Muscle layer of colon (tissue), 2 donors: ENCODE data around the gene TPSG1.
"Not testable (repeated sequence)": the region's sequence is repeated elsewhere in the genome, so short reads cannot be mapped to it uniquely, and the experiment has no call there.

Experiments
- H3K27ac ChIP-seq: one replicate; pipeline ENCODE4 v1.7.0; 2013; ENCODE audit warnings: low read depth, mild to moderate bottlenecking, low read length, moderate library complexity
- H3K27me3 ChIP-seq, 2 donors: one replicate each; pipeline ENCODE4 v1.7.0; 2013; ENCODE audit warnings: low read length in 2 of 2, mild to moderate bottlenecking in 2 of 2; ENCODE audit not compliant: insufficient read depth in 2 of 2, control insufficient read depth in 1 of 2
- H3K36me3 ChIP-seq: one replicate; pipeline ENCODE4 v1.7.0; 2013; ENCODE audit warnings: mild to moderate bottlenecking, low read length; ENCODE audit not compliant: insufficient read depth
- H3K4me1 ChIP-seq: one replicate; pipeline ENCODE4 v1.7.0; 2013; ENCODE audit warnings: mild to moderate bottlenecking, low read length; ENCODE audit not compliant: insufficient read depth
- H3K4me3 ChIP-seq, 2 donors: one replicate each; pipeline ENCODE4 v1.7.0; 2013; ENCODE audit warnings: low read length in 2 of 2, low read depth in 1 of 2, mild to moderate bottlenecking in 1 of 2, moderate library complexity in 1 of 2
- H3K9ac ChIP-seq: one replicate; pipeline ENCODE4 v1.7.0; 2013; ENCODE audit warnings: low read length
- H3K9me3 ChIP-seq: one replicate; pipeline ENCODE4 v1.7.0; 2013; ENCODE audit warnings: mild to moderate bottlenecking, low read length
- donor health status: abdominal sarcoma.
- donor health status: Adenocarcinoma of cecum.

The TPSG1 gene

DNA sequence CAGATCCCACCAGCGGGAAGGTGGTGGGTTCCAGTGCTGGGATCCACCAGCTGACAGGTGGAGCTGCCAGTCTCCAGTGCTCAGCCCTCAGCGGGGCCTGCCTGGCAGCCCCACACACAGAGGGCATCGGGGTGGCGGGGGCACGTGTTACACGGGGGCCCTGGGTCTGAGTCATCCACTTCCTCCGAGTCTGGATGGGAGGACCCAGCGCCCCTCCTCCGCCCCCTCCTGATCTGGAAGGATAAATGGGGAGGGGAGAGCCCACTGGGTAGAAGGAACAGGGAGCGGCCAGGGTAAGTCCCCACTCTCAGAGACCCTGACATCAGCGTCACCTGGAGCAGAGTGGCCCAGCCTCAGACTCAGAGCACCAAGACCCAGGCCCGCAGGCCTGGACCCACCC is 15.4 kb upstream of the TPSG1 start, which contains the start of gene TPSAB1:
TPSAB1 (plus strand) TSS at position 270 of the 400 bp plus-strand sequence. CDS start 234 bp downstream, outside the sequence.
- not testable (repeated sequence) for H3K4me1 ChIP-seq, H3K4me3 ChIP-seq, H3K27ac ChIP-seq, H3K9me3 ChIP-seq, H3K9ac ChIP-seq, H3K27me3 ChIP-seq, H3K36me3 ChIP-seq

- not testable (repeated sequence) for H3K9ac ChIP-seq, H3K36me3 ChIP-seq, H3K9me3 ChIP-seq, H3K27ac ChIP-seq, H3K4me3 ChIP-seq, H3K4me1 ChIP-seq, H3K27me3 ChIP-seq
These were observed 14.5 kb upstream of the TPSG1 start for GRCh38 chr16:1239575-1239974.

DNA sequence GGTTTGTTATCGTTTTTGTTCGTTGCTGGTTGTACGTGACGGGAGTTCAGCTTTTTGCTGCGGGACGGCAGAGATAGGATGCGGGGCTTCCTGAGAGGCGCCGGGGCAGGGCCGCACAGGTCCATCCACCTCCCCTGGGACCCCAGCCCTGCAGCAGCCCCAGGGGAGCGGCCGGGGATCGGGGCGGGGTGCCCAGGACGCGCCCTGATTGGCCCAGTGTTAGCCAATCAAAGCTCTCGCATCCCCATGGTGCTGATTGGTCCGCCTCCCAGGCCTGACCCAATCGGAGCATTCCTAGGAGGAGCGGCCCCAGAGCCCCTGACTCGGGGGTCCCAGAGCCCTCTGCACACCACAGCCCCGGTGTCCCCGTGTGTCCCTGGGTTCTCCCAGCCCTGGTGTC is 13.8 kb upstream of the TPSG1 start:
- H3K36me3 ChIP-seq, H3K27me3 ChIP-seq, H3K4me1 ChIP-seq, H3K9me3 ChIP-seq, H3K9ac ChIP-seq, H3K4me3 ChIP-seq, H3K27ac ChIP-seq: not testable (repeated sequence)

DNA sequence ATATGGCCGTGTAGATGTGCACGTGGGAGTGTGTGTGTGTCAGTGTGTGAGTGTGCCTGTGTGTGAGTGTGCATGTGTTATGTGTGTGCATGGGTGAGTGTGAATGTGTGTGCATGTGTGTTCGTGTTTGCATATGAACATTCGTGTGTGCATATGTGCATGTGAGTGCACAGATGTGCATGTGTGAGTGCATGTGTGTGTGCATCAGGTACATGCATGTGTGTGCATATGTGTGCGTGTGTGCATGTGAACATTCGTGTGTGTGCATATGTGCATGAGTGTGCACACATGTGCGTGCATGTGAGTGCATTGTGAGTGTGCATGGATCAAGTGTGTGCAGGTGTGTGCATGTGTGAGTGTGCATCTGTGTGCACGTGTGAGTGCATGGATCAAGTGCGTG is 12.9 kb upstream of the TPSG1 start:
- no peaks in the 10 kb centered on the region for H3K9me3 ChIP-seq
- H3K27me3 ChIP-seq: no peaks in the 10 kb centered on the region
- H3K4me3 ChIP-seq: no peak overlapping the region
- H3K36me3 ChIP-seq: no peaks in the 10 kb centered on the region
- H3K27ac ChIP-seq: no peak overlapping the region
- H3K9ac ChIP-seq: no peak overlapping the region
- no peaks in the 10 kb centered on the region for H3K4me1 ChIP-seq

GRCh38 chr16:1236659-1237058 is 11.6 kb upstream of the TPSG1 start:
- not testable (repeated sequence) for H3K4me1 ChIP-seq, H3K27ac ChIP-seq, H3K36me3 ChIP-seq, H3K27me3 ChIP-seq, H3K9me3 ChIP-seq, H3K4me3 ChIP-seq, H3K9ac ChIP-seq

DNA sequence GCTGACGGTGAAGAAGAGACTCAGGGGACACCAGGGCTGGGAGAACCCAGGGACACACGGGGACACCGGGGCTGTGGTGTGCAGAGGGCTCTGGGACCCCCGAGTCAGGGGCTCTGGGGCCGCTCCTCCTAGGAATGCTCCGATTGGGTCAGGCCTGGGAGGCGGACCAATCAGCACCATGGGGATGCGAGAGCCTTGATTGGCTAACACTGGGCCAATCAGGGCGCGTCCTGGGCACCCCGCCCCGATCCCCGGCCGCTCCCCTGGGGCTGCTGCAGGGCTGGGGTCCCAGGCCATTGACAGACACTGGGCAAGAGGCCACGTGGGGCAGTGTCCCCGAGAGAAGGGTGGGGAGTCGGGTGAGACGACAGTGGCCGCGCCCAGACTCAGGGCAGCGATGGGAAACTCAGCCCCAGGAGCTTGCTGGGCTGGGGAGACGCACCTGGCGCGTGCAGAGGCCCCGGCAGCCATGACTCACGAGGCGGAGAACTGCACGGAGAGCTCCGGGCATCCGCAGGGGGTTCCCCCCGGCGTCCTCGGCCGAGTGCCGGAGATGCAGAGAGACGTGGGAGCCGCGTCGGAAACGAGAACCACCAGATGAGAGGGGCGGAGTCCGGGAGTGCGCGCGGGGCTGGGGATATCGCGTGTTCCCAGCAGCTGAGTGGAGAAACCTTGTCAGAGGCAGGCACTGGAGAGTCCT is 7.1 kb upstream of the TPSG1 start:
- not testable (repeated sequence) for H3K4me1 ChIP-seq, H3K9ac ChIP-seq, H3K27me3 ChIP-seq, H3K9me3 ChIP-seq, H3K27ac ChIP-seq, H3K4me3 ChIP-seq, H3K36me3 ChIP-seq

DNA sequence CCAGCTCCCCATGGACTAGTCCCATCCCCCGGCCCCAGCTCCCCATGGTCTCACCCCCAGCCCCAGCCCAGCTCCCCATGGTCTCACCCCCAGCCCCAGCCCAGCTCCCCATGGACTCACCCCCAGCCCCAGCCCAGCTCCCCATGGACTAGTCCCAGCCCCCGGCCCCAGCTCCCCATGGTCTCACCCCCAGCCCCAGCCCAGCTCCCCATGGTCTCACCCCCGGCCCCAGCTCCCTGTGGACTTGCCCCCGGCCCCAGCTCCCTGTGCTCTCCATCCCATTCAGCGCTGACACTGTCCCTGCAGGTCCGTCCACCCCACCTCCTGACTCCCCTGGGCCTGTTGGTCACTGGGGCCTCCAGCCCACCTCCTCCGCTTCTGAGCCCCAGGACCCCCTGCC is 6.2 kb upstream of the TPSG1 start:
- H3K27me3 ChIP-seq, H3K36me3 ChIP-seq, H3K9me3 ChIP-seq, H3K9ac ChIP-seq, H3K4me1 ChIP-seq, H3K4me3 ChIP-seq, H3K27ac ChIP-seq: not testable (repeated sequence)

DNA sequence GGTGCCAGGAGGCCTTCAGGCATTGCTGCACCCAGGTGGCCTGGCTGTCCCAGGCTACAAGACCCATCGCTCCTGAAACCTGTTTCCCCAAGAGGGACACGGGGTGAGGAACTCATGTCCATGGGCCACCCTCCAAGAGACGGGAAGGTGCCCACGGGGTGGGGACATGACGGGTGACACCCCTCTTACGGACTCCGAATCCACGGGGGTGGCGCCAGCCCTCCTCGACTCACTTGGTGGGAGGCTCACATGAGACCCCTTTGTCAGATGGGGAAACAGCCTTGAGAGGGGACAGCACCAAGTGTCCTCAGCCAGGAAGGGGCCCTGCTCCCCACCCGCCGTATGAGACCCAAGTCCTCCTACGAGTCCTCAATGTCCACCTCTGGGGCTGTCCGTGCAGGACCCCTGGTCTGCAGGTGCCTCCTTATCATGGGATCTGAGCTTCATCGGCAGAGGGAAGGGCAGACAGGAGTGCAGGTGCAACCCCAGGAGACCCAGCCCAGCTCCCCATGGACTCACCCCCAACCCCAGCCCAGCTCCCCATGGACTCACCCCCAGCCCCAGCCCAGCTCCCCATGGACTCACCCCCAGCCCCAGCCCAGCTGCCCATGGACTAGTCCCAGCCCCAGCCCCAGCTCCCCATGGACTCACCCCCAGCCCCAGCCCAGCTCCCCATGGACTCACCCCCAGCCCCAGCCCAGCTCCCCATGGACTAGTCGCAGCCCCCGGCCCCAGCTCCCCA is 5.6 kb upstream of the TPSG1 start:
- H3K9ac ChIP-seq, H3K27me3 ChIP-seq, H3K4me1 ChIP-seq, H3K27ac ChIP-seq, H3K9me3 ChIP-seq, H3K4me3 ChIP-seq, H3K36me3 ChIP-seq: not testable (repeated sequence)

- H3K4me1 ChIP-seq, H3K27ac ChIP-seq, H3K9me3 ChIP-seq, H3K27me3 ChIP-seq, H3K9ac ChIP-seq, H3K36me3 ChIP-seq, H3K4me3 ChIP-seq: not testable (repeated sequence)
These were observed 5.0 kb upstream of the TPSG1 start, which contains the start of gene TPSB2 for GRCh38 chr16:1230084-1230470. TSS of gene TPSB2 (minus strand) at chr16:1230184. CDS start at chr16:1229951, 233 bp downstream.

GRCh38 chr16:1229476-1229875 is 4.4 kb upstream of the TPSG1 start:
- H3K27ac ChIP-seq, H3K36me3 ChIP-seq, H3K9me3 ChIP-seq, H3K4me1 ChIP-seq, H3K9ac ChIP-seq, H3K4me3 ChIP-seq, H3K27me3 ChIP-seq: not testable (repeated sequence)

GRCh38 chr16:1228227-1228626 is 3.2 kb upstream of the TPSG1 start:
- H3K9ac ChIP-seq, H3K27ac ChIP-seq, H3K4me1 ChIP-seq, H3K4me3 ChIP-seq, H3K9me3 ChIP-seq, H3K36me3 ChIP-seq, H3K27me3 ChIP-seq: not testable (repeated sequence)

DNA sequence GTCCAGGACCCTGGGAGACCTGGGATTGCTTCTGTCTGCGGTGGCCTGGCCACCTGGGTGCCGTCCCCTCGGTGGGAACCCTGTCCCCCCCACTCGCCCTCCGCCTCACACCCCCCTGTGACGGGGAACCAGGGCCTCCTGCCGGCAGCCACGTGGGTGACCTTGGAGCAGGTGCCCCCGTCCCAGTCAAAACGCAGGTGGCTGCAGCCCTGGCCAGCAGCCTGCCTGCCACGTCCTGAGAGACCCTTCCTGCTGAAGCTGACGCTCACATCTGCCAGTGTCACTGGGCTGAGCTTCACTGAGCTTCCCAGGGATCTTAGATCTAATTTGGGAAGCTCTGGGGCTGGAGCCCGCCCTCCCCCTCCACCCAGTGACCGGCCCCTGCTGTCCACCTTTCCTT is 1.6 kb upstream of the TPSG1 start:
- H3K9me3 ChIP-seq, H3K4me3 ChIP-seq, H3K27ac ChIP-seq, H3K36me3 ChIP-seq, H3K4me1 ChIP-seq, H3K27me3 ChIP-seq, H3K9ac ChIP-seq: not testable (repeated sequence)
